ENCODE data around the gene STIP1. TPM values are rescaled to one million over a fixed set of nuclear protein-coding genes. Genes with fewer than 3 reads are reported as not detected.
A peak's percentile ranks its signal among the peaks of the same experiment; 100 is the strongest.

STIP1 gene
- total and polyA plus RNA-seq, 9 of the 15 experiments (the other 6 are each of a cell fraction or from before 2014, with no cell fraction given), result 58.1 to 465 (median 346) TPM

GRCh38 chr11:64246871-64247728 is 61.1 kb downstream of the STIP1 start, which contains the start of gene PPP1R14B (continued):
- TF ChIP-seq, protein P1, sequence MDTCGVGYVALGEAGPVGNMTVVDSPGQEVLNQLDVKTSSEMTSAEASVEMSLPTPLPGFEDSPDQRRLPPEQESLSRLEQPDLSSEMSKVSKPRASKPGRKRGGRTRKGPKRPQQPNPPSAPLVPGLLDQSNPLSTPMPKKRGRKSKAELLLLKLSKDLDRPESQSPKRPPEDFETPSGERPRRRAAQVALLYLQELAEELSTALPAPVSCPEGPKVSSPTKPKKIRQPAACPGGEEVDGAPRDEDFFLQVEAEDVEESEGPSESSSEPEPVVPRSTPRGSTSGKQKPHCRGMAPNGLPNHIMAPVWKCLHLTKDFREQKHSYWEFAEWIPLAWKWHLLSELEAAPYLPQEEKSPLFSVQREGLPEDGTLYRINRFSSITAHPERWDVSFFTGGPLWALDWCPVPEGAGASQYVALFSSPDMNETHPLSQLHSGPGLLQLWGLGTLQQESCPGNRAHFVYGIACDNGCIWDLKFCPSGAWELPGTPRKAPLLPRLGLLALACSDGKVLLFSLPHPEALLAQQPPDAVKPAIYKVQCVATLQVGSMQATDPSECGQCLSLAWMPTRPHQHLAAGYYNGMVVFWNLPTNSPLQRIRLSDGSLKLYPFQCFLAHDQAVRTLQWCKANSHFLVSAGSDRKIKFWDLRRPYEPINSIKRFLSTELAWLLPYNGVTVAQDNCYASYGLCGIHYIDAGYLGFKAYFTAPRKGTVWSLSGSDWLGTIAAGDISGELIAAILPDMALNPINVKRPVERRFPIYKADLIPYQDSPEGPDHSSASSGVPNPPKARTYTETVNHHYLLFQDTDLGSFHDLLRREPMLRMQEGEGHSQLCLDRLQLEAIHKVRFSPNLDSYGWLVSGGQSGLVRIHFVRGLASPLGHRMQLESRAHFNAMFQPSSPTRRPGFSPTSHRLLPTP (IDR thresholded peaks at IDR 0.05; ENCODE audit: borderline replicate concordance, extremely low read depth, insufficient read length), result no peak
- TF ChIP-seq, protein P2, sequence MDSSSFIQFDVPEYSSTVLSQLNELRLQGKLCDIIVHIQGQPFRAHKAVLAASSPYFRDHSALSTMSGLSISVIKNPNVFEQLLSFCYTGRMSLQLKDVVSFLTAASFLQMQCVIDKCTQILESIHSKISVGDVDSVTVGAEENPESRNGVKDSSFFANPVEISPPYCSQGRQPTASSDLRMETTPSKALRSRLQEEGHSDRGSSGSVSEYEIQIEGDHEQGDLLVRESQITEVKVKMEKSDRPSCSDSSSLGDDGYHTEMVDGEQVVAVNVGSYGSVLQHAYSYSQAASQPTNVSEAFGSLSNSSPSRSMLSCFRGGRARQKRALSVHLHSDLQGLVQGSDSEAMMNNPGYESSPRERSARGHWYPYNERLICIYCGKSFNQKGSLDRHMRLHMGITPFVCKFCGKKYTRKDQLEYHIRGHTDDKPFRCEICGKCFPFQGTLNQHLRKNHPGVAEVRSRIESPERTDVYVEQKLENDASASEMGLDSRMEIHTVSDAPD (CRISPR knock-in tag; IDR thresholded peaks at IDR 0.05), result no peak
- no peak for TF ChIP-seq SETDB1 (IDR thresholded peaks at IDR 0.05; ENCODE audit: low read length)
- TF ChIP-seq CBX1 (IDR thresholded peaks at IDR 0.05; ENCODE audit: low read depth), result peak; percentile 94
- peak; percentile 95 for TF ChIP-seq HCFC1 (IDR thresholded peaks at IDR 0.05; ENCODE audit: low read depth, low read length)
- TF ChIP-seq FOS (IDR thresholded peaks at IDR 0.05; ENCODE audit: extremely low read depth, insufficient read length), result no peak
- TF ChIP-seq, protein P3, sequence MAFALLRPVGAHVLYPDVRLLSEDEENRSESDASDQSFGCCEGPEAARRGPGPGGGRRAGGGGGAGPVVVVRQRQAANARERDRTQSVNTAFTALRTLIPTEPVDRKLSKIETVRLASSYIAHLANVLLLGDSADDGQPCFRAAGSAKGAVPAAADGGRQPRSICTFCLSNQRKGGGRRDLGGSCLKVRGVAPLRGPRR (CRISPR knock-in tag; IDR thresholded peaks at IDR 0.05), result no peak
- TF ChIP-seq SMAD1 (IDR thresholded peaks at IDR 0.05; ENCODE audit: low read depth, low read length, partially characterized antibody), result no peak
- TF ChIP-seq MBD2 (IDR thresholded peaks at IDR 0.05; ENCODE audit: borderline replicate concordance, low read depth), result 0 out of 2 replicates have a peak, but pooled peaks have one; percentile 43
- TF ChIP-seq, protein P4, sequence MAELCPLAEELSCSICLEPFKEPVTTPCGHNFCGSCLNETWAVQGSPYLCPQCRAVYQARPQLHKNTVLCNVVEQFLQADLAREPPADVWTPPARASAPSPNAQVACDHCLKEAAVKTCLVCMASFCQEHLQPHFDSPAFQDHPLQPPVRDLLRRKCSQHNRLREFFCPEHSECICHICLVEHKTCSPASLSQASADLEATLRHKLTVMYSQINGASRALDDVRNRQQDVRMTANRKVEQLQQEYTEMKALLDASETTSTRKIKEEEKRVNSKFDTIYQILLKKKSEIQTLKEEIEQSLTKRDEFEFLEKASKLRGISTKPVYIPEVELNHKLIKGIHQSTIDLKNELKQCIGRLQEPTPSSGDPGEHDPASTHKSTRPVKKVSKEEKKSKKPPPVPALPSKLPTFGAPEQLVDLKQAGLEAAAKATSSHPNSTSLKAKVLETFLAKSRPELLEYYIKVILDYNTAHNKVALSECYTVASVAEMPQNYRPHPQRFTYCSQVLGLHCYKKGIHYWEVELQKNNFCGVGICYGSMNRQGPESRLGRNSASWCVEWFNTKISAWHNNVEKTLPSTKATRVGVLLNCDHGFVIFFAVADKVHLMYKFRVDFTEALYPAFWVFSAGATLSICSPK (IDR thresholded peaks at IDR 0.05; ENCODE audit: borderline replicate concordance), result no peak
- TF ChIP-seq CREB3 (tag; conservative IDR thresholded peaks at IDR 0.05; ENCODE audit: low read depth), result 0 out of 2 replicates have a peak, but pooled peaks have one; percentile 12
